Hepatocyte (in vitro differentiated cells): ENCODE measurements around the gene PCBP4.

Source experiments
- EZH2 ChIP-seq: fragments of 200-600 bp; sonication (generic); IDR thresholded peaks from 2 replicates; pipeline ENCODE4 v1.6.1; 2016; ENCODE audit warnings: antibody characterized with exemption, mild to moderate bottlenecking, borderline replicate concordance
- EZH2phosphoT487 ChIP-seq: fragments of 200-600 bp; sonication (generic); IDR thresholded peaks from one replicate; pipeline ENCODE4 v1.6.1; 2018; ENCODE audit warnings: antibody characterized with exemption, mild to moderate bottlenecking, low read depth, moderate library complexity; ENCODE audit not compliant: unreplicated experiment, severe bottlenecking
- TF ChIP-seq, protein P1 (sequence below): fragments of 200-600 bp; sonication (generic); IDR thresholded peaks from 2 replicates; pipeline ENCODE4 v1.5.1; 2016; ENCODE audit warnings: antibody characterized with exemption, mild to moderate bottlenecking; ENCODE audit not compliant: poor library complexity

DNA sequence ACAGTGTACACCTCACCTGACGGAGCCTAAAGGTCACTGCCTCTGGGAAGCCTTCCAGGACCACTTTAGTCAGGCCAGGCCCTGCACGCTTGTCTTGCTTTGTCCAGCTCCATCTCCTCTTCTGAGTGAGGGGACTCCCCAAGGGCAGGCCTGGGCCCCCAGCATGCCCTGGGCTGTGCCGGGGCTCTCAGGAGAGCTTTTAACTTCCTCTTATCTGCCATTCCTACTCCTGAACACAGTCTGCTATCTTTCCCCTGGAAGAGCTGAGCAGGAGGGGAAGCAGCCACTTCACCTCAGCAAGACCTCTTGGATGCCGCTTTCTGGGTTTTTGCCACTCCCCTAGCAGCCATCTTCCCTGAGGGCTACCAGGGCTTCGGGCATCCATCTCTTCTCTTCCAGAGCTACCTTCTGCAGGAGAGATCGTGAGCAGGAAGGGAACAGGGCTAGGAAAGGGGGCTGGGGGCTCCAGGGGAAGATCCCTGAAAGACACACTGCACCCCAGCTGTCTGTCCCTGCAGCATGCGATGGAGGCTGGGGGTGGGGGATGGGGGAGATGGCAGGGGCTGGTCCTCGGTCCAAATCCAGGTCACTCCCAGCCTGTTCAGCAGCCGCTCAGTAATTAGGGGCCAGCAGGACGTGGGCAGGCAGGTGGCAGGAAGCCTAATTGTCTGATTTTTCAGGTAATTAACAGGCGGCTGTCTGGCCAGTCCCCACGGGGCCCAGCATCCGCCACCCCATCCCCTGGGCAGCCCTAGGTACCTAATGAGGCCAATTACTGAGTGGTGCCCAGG is 48.4 kb upstream of the PCBP4 start:
- TF ChIP-seq, protein P1, sequence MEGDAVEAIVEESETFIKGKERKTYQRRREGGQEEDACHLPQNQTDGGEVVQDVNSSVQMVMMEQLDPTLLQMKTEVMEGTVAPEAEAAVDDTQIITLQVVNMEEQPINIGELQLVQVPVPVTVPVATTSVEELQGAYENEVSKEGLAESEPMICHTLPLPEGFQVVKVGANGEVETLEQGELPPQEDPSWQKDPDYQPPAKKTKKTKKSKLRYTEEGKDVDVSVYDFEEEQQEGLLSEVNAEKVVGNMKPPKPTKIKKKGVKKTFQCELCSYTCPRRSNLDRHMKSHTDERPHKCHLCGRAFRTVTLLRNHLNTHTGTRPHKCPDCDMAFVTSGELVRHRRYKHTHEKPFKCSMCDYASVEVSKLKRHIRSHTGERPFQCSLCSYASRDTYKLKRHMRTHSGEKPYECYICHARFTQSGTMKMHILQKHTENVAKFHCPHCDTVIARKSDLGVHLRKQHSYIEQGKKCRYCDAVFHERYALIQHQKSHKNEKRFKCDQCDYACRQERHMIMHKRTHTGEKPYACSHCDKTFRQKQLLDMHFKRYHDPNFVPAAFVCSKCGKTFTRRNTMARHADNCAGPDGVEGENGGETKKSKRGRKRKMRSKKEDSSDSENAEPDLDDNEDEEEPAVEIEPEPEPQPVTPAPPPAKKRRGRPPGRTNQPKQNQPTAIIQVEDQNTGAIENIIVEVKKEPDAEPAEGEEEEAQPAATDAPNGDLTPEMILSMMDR = no peak
- no peak for TF ChIP-seq EZH2
- no peak for TF ChIP-seq EZH2phosphoT487
